Effector memory CD4-positive, alpha-beta T cell (primary cell): ENCODE data around the gene PCBP4.
A peak's percentile ranks its signal among the peaks of the same experiment; 100 is the strongest.

Experiments
- DNase-seq, 3 donors: peaks; one replicate each; pipeline ENCODE4 v3.0.0-alpha.2; 2020
- H3K27ac ChIP-seq: 2 replicates; pipeline ENCODE4 v1.7.0; 2013; ENCODE audit warnings: mild to moderate bottlenecking, low read length, moderate library complexity; ENCODE audit not compliant: insufficient read depth, poor library complexity, severe bottlenecking
- H3K27me3 ChIP-seq: replicated peaks from 2 replicates; pipeline ENCODE4 v1.7.0; 2013; ENCODE audit warnings: mild to moderate bottlenecking, low read length; ENCODE audit not compliant: insufficient read depth, control insufficient read depth, poor library complexity, severe bottlenecking
- H3K36me3 ChIP-seq: 2 replicates; pipeline ENCODE4 v1.7.0; 2013; ENCODE audit warnings: mild to moderate bottlenecking, low read length, moderate library complexity; ENCODE audit not compliant: control insufficient read depth, insufficient read depth
- H3K4me1 ChIP-seq: 2 replicates; pipeline ENCODE4 v1.7.0; 2013; ENCODE audit warnings: low read length, mild to moderate bottlenecking; ENCODE audit not compliant: control insufficient read depth, insufficient read depth, poor library complexity, severe bottlenecking
- H3K4me3 ChIP-seq: 2 replicates; pipeline ENCODE4 v1.7.0; 2013; ENCODE audit warnings: low read length, low read depth, mild to moderate bottlenecking; ENCODE audit not compliant: insufficient read depth, poor library complexity, severe bottlenecking
- H3K9me3 ChIP-seq: 2 replicates; pipeline ENCODE4 v1.7.0; 2013; ENCODE audit warnings: mild to moderate bottlenecking, low read length, moderate library complexity; ENCODE audit not compliant: control insufficient read depth

Gene PCBP4

GRCh38 chr3:51940648-51941462 lies 26.4 kb downstream of the PCBP4 start:
- Histone ChIP-seq H3K9me3 (no peaks in the 10 kb centered on the region), H3K4me3 (peak overlapping the region; percentile 69), H3K36me3 (peaks cover 29% of the 10 kb centered on the region), H3K27me3 (no peaks in the 10 kb centered on the region), H3K4me1 (peaks cover 21% of the 10 kb centered on the region), H3K27ac (peak overlapping the region; percentile 49)
- no peak for DNase-seq

- Histone ChIP-seq H3K27me3 (no peaks in the 10 kb centered on the region), H3K36me3 (peaks cover 48% of the 10 kb centered on the region), H3K4me3 (no peak overlapping the region), H3K27ac (no peak overlapping the region), H3K4me1 (peaks cover 21% of the 10 kb centered on the region), H3K9me3 (no peaks in the 10 kb centered on the region)
- no peak for DNase-seq
Observed at GRCh38 chr3:51938780-51939425, 28.4 kb downstream of the PCBP4 start.

GRCh38 chr3:51937611-51938450 lies 29.4 kb downstream of the PCBP4 start:
- Histone ChIP-seq H3K4me3 (no peak overlapping the region), H3K27ac (no peak overlapping the region), H3K4me1 (peaks cover 15% of the 10 kb centered on the region), H3K9me3 (no peaks in the 10 kb centered on the region), H3K27me3 (no peaks in the 10 kb centered on the region), H3K36me3 (peaks cover 59% of the 10 kb centered on the region)
- no peak for DNase-seq

- H3K27me3 ChIP-seq = no peaks in the 10 kb centered on the region
- H3K4me3 ChIP-seq = no peak overlapping the region
- H3K36me3 ChIP-seq = peaks cover 62% of the 10 kb centered on the region
- no peak for DNase-seq
- H3K27ac ChIP-seq = no peak overlapping the region
- peaks cover 8% of the 10 kb centered on the region for H3K4me1 ChIP-seq
- H3K9me3 ChIP-seq = no peaks in the 10 kb centered on the region
Observed at GRCh38 chr3:51937014-51937413, 30.2 kb downstream of the PCBP4 start.

- Histone ChIP-seq H3K36me3 (peaks cover 62% of the 10 kb centered on the region), H3K27me3 (no peaks in the 10 kb centered on the region), H3K4me1 (peaks cover 4% of the 10 kb centered on the region), H3K9me3 (no peaks in the 10 kb centered on the region), H3K27ac (no peak overlapping the region), H3K4me3 (no peak overlapping the region)
- DNase-seq = no peak
Observed at GRCh38 chr3:51935886-51936755, 31.1 kb downstream of the PCBP4 start.

- Histone ChIP-seq H3K4me1 (no peaks in the 10 kb centered on the region), H3K27me3 (no peaks in the 10 kb centered on the region), H3K4me3 (no peak overlapping the region), H3K9me3 (no peaks in the 10 kb centered on the region), H3K27ac (no peak overlapping the region), H3K36me3 (peaks cover 62% of the 10 kb centered on the region)
- DNase-seq = no peak
Observed at GRCh38 chr3:51934991-51935885, 32.0 kb downstream of the PCBP4 start.

- no peak for DNase-seq
- H3K27me3 ChIP-seq = no peaks in the 10 kb centered on the region
- no peaks in the 10 kb centered on the region for H3K9me3 ChIP-seq
- no peak overlapping the region for H3K4me3 ChIP-seq
- H3K36me3 ChIP-seq = peaks cover 62% of the 10 kb centered on the region
- no peak overlapping the region for H3K27ac ChIP-seq
- H3K4me1 ChIP-seq = no peaks in the 10 kb centered on the region
Observed at GRCh38 chr3:51934139-51934850, 33.0 kb downstream of the PCBP4 start.

GRCh38 chr3:51933471-51934138 lies 33.6 kb downstream of the PCBP4 start:
- Histone ChIP-seq H3K4me3 (no peak overlapping the region), H3K27me3 (no peaks in the 10 kb centered on the region), H3K9me3 (no peaks in the 10 kb centered on the region), H3K4me1 (no peaks in the 10 kb centered on the region), H3K36me3 (peaks cover 60% of the 10 kb centered on the region), H3K27ac (no peak overlapping the region)
- DNase-seq = no peak
